Osteoblast (primary cell): ENCODE measurements around the gene HES6. TPM values are rescaled to one million over a fixed set of nuclear protein-coding genes. Genes with fewer than 3 reads are reported as not detected.

Experiments
- DNase-seq: peaks from one replicate; pipeline ENCODE4 v3.0.0; 2011; ENCODE audit warnings: low spot score, mixed read lengths; ENCODE audit not compliant: insufficient read length; ENCODE audit errors: missing footprints
- H2AFZ ChIP-seq: 2 replicates; pipeline ENCODE4 v1.6.0; 2011; ENCODE audit warnings: mild to moderate bottlenecking, low read length
- H3K27ac ChIP-seq: 2 replicates; pipeline ENCODE4 v1.5.1; 2011; ENCODE audit warnings: mild to moderate bottlenecking, low read depth, low read length, moderate library complexity
- H3K27me3 ChIP-seq: 2 replicates; pipeline ENCODE4 v1.6.0; 2012; ENCODE audit warnings: mild to moderate bottlenecking, control low read depth, inconsistent platforms, low read length, moderate library complexity; ENCODE audit not compliant: insufficient read depth
- H3K36me3 ChIP-seq: 2 replicates; pipeline ENCODE4 v1.5.1; 2011; ENCODE audit warnings: mild to moderate bottlenecking, low read length, control low read depth, moderate library complexity; ENCODE audit not compliant: insufficient read depth
- H3K4me1 ChIP-seq: 2 replicates; pipeline ENCODE4 v1.5.1; 2011; ENCODE audit warnings: mild to moderate bottlenecking, low read length, control low read depth, moderate library complexity; ENCODE audit not compliant: insufficient read depth
- H3K4me2 ChIP-seq: 2 replicates; pipeline ENCODE4 v1.6.0; 2011; ENCODE audit warnings: mild to moderate bottlenecking, low read length; ENCODE audit not compliant: insufficient read depth
- H3K4me3 ChIP-seq: fragments of 200-600 bp; sonication (generic); 3 replicates; pipeline ENCODE4 v1.5.1; 2012; ENCODE audit warnings: mild to moderate bottlenecking, low read length, inconsistent platforms; ENCODE audit not compliant: insufficient read depth
- H3K79me2 ChIP-seq: 2 replicates; pipeline ENCODE4 v1.6.0; 2012; ENCODE audit warnings: mild to moderate bottlenecking, low read length, control low read depth, inconsistent platforms; ENCODE audit not compliant: insufficient read depth
- H3K9me3 ChIP-seq: 2 replicates; pipeline ENCODE4 v1.5.1; 2011; ENCODE audit warnings: low read depth, low read length, control low read depth
- H4K20me1 ChIP-seq: 2 replicates; pipeline ENCODE4 v1.6.0; 2012; ENCODE audit warnings: mild to moderate bottlenecking, low read length, control low read depth; ENCODE audit not compliant: insufficient read depth
- total RNA-seq: library from RNA; depleted of rRNA; stranded (reverse); fragments of >200 nt; gene quantifications from 2 replicates; pipeline ENCODE4 v1.2.3, GENCODE V29; 2012
- TF ChIP-seq, protein P1 (sequence below): IDR thresholded peaks from 2 replicates; pipeline ENCODE4 v1.5.1; 2011; ENCODE audit warnings: mild to moderate bottlenecking, low read depth, low read length, moderate library complexity; ENCODE audit errors: extremely low read depth

HES6 gene
- total RNA-seq, 1 donor, result 4.0 TPM

GRCh38 chr2:238287737-238288649, 48.2 kb upstream of the HES6 start, which contains the start of gene PER2:
TSS of gene PER2 (minus strand) at chr2:238288610. CDS start at chr2:238277936, 10,674 bp downstream.
- no peaks in the 10 kb centered on the region for H4K20me1 ChIP-seq
- H3K4me2 ChIP-seq, result peak within 1 kb of the TSS; percentile 92
- peak within 1 kb of the TSS; percentile 72 for H2AFZ ChIP-seq
- DNase-seq, result peak; percentile 97
- peaks cover 40% of the 10 kb centered on the region for H3K4me1 ChIP-seq
- no peaks in the 10 kb centered on the region for H3K27me3 ChIP-seq
- no peaks in the 10 kb centered on the region for H3K9me3 ChIP-seq
- TF ChIP-seq, protein P1, sequence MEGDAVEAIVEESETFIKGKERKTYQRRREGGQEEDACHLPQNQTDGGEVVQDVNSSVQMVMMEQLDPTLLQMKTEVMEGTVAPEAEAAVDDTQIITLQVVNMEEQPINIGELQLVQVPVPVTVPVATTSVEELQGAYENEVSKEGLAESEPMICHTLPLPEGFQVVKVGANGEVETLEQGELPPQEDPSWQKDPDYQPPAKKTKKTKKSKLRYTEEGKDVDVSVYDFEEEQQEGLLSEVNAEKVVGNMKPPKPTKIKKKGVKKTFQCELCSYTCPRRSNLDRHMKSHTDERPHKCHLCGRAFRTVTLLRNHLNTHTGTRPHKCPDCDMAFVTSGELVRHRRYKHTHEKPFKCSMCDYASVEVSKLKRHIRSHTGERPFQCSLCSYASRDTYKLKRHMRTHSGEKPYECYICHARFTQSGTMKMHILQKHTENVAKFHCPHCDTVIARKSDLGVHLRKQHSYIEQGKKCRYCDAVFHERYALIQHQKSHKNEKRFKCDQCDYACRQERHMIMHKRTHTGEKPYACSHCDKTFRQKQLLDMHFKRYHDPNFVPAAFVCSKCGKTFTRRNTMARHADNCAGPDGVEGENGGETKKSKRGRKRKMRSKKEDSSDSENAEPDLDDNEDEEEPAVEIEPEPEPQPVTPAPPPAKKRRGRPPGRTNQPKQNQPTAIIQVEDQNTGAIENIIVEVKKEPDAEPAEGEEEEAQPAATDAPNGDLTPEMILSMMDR, result peak; percentile 10
- peaks cover 22% of the 10 kb centered on the region for H3K79me2 ChIP-seq
- peak within 1 kb of the TSS; percentile 99 for H3K27ac ChIP-seq
- no peaks in the 10 kb centered on the region for H3K36me3 ChIP-seq
- peak within 1 kb of the TSS; percentile 88 for H3K4me3 ChIP-seq

DNA sequence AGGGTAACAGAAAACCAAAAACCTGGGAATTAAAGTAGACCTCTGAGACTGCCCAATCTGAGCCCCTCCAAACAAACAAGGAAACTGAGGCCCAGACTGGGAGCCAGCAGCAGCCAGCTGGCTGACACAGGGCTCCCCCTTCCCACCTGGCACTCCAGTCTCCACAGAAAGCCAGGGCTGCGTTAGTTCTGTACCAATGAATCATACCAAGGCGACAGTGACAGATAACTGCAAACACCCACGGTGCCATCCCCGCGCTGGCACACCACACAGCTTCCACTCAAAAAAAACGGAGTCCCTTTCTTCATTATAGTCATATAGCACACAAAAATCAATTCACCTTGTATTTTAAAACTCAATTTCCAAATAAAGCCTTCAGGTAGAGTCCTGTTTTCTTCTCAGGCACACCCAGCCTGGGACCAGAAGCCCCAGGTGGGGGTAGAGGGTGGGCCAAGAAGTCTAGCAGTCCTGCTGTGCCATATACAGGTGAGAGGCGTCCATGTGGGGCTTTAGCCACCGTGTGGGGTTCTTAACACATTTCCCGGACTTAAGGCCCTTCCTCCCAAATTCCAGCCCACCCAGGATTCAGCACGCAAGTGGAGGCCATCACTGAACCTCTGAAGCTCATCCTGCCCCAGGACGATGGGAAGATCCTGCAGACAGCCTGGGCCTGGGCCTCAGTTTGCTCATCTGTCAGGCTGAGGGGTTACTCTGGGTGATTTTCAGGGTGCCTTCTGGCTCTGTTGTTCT, 47.3 kb upstream of the HES6 start:
- Histone ChIP-seq H3K4me1 (peaks cover 40% of the 10 kb centered on the region), H3K36me3 (no peaks in the 10 kb centered on the region), H3K4me3 (peak overlapping the region; percentile 88), H4K20me1 (no peaks in the 10 kb centered on the region), H3K9me3 (no peaks in the 10 kb centered on the region), H2AFZ (no peak overlapping the region), H3K4me2 (peak overlapping the region; percentile 87), H3K27ac (peak overlapping the region; percentile 99), H3K27me3 (no peaks in the 10 kb centered on the region), H3K79me2 (peaks cover 22% of the 10 kb centered on the region)
- DNase-seq, result no peak
- TF ChIP-seq, protein P1, result no peak

- peaks cover 40% of the 10 kb centered on the region for H3K4me1 ChIP-seq
- peak overlapping the region; percentile 99 for H3K27ac ChIP-seq
- peaks cover 22% of the 10 kb centered on the region for H3K79me2 ChIP-seq
- H3K36me3 ChIP-seq, result no peaks in the 10 kb centered on the region
- peak; percentile 95 for DNase-seq
- no peaks in the 10 kb centered on the region for H3K27me3 ChIP-seq
- H4K20me1 ChIP-seq, result no peaks in the 10 kb centered on the region
- peak overlapping the region; percentile 88 for H3K4me3 ChIP-seq
- TF ChIP-seq, protein P1, result no peak
- no peak overlapping the region for H2AFZ ChIP-seq
- H3K9me3 ChIP-seq, result no peaks in the 10 kb centered on the region
- H3K4me2 ChIP-seq, result peak overlapping the region; percentile 87
Measured at GRCh38 chr2:238286551-238286950, 46.7 kb upstream of the HES6 start.

DNA sequence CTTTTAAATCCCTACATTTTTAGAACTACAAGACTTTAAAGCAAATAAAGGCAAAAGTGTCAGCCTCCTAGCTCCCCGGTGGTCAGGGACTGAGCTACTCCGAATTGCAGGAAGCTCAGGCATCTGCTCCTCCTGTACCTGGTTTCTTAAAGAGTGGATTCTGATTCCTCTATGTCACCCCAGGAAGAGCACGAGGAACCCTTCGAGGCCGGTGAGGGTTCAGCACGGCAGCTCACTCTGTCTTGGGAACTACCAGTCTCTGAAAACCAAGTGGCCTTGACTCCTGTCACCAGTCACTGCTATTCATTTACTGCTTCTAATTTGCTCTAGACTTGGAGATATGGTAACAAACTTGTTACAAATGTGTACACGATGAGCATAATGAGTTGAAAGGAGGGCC, 46.3 kb upstream of the HES6 start:
- peaks cover 22% of the 10 kb centered on the region for H3K79me2 ChIP-seq
- H3K36me3 ChIP-seq, result no peaks in the 10 kb centered on the region
- H3K4me1 ChIP-seq, result peaks cover 40% of the 10 kb centered on the region
- no peaks in the 10 kb centered on the region for H3K9me3 ChIP-seq
- peak overlapping the region; percentile 99 for H3K27ac ChIP-seq
- no peaks in the 10 kb centered on the region for H4K20me1 ChIP-seq
- TF ChIP-seq, protein P1, result no peak
- DNase-seq, result no peak
- H3K4me3 ChIP-seq, result peak overlapping the region; percentile 37
- H3K4me2 ChIP-seq, result peak overlapping the region; percentile 87
- H2AFZ ChIP-seq, result peak overlapping the region; percentile 11
- no peaks in the 10 kb centered on the region for H3K27me3 ChIP-seq
